ENCODE results near the gene RNF31.

DNA sequence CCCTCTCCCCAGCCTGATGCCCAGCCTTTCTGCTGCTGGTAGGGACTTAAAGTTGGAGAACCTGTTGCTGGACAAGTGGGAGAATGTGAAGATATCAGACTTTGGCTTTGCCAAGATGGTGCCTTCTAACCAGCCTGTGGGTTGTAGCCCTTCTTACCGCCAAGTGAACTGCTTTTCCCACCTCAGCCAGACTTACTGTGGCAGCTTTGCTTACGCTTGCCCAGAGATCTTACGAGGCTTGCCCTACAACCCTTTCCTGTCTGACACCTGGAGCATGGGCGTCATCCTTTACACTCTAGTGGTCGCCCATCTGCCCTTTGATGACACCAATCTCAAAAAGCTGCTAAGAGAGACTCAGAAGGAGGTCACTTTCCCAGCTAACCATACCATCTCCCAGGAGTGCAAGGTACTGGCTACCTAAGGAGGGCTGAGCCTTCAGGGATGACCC is 59.8 kb downstream of the RNF31 start:
- TF ChIP-seq EP300 (IDR thresholded peaks at IDR 0.05; ENCODE audit: low read depth) (no peak), CTCF (IDR thresholded peaks at IDR 0.05) (no peak), POLR2A (IDR thresholded peaks at IDR 0.05) (no peak), POLR2AphosphoS5 (IDR thresholded peaks at IDR 0.05) (no peak)

All from transverse colon (tissue), 4 donors.